ENCODE data around the gene EXT2. TPM values are rescaled to one million over a fixed set of nuclear protein-coding genes. Genes with fewer than 3 reads are reported as not detected.
A peak's percentile ranks its signal among the peaks of the same experiment; 100 is the strongest.

EXT2 gene
- total RNA-seq, 1 donor from 2014 or later: 95.6 TPM

DNA sequence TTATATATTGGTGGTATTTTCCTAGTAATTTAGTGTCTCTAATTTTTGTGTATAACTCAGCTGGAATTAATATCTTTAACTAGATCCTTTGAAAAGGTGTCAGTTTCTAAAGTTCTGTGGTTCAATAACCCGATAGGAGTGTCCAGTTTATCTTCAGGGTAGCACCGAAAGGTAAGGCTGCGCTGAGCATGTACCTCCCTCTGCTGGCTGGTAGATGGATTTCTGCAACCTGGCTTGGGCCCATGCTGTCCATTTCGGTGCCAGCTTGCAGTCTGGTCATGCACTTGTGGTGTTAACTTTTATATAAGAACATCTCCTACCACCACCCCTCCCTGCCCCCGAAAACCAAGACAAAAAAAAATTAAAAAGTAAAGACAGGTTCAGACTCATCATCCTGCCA is 24.7 kb downstream of the EXT2 start:
- no peaks in the 10 kb centered on the region for H3K27me3 ChIP-seq (ENCODE audit: control insufficient read depth, insufficient read depth, low read length)
- no peak overlapping the region for H3K4me3 ChIP-seq (ENCODE audit: low read depth, low read length)
- TF ChIP-seq, protein P1, sequence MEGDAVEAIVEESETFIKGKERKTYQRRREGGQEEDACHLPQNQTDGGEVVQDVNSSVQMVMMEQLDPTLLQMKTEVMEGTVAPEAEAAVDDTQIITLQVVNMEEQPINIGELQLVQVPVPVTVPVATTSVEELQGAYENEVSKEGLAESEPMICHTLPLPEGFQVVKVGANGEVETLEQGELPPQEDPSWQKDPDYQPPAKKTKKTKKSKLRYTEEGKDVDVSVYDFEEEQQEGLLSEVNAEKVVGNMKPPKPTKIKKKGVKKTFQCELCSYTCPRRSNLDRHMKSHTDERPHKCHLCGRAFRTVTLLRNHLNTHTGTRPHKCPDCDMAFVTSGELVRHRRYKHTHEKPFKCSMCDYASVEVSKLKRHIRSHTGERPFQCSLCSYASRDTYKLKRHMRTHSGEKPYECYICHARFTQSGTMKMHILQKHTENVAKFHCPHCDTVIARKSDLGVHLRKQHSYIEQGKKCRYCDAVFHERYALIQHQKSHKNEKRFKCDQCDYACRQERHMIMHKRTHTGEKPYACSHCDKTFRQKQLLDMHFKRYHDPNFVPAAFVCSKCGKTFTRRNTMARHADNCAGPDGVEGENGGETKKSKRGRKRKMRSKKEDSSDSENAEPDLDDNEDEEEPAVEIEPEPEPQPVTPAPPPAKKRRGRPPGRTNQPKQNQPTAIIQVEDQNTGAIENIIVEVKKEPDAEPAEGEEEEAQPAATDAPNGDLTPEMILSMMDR (IDR thresholded peaks at IDR 0.05; ENCODE audit: insufficient read depth, low read length, severe bottlenecking): peak; percentile 53
- DNase-seq (ENCODE audit: low read depth) (peak; percentile 18), FAIRE-seq (no peak)
- peaks cover 9% of the 10 kb centered on the region for H3K36me3 ChIP-seq (ENCODE audit: control insufficient read depth, insufficient read depth, low read length)

DNA sequence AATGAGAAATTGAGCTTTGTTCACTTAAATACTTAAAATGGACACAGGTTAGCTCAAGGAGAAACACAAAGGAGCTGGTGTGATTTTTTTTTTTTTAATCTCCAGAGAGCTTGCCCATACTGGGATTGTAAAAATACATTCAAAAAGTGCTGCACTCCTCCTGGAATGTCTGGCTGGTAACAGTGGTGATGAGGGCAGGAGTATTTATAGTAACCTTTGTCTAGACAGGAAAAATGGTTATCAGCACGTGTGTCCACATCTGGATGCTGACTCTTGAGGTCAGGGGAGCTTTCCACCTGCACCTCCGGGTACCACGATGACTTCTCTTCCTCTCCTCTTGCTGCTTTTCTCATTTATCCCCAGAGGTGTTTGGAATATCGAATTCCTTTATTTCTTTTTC is 30.1 kb downstream of the EXT2 start:
- DNase-seq (ENCODE audit: low read depth) (no peak), FAIRE-seq (no peak)
- TF ChIP-seq, protein P1 (IDR thresholded peaks at IDR 0.05; ENCODE audit: insufficient read depth, low read length, severe bottlenecking): no peak
- peaks cover 10% of the 10 kb centered on the region for H3K36me3 ChIP-seq (ENCODE audit: control insufficient read depth, insufficient read depth, low read length)
- no peaks in the 10 kb centered on the region for H3K27me3 ChIP-seq (ENCODE audit: control insufficient read depth, insufficient read depth, low read length)
- no peak overlapping the region for H3K4me3 ChIP-seq (ENCODE audit: low read depth, low read length)

DNA sequence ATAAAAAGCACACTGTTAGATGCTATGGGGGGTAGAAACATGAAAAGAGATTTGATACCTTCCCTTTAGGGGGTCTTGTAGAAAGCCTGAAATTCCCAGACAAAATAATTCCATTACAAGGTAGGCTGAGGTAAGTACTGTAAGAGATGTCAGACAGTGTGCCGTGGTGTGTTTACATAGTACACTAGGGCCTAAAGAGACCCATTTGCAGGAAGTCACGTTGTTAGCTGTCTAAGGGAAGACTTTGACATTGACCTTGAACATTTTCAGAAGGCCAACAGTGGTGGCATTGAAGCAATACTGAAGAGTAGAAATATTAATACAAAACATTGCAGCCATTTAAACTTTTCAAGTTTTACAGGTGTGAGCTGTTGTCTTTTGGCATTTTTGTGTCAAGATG is 30.8 kb downstream of the EXT2 start:
- Histone ChIP-seq H3K4me3 (ENCODE audit: low read depth, low read length) (no peak overlapping the region), H3K36me3 (ENCODE audit: control insufficient read depth, insufficient read depth, low read length) (peaks cover 10% of the 10 kb centered on the region), H3K27me3 (ENCODE audit: control insufficient read depth, insufficient read depth, low read length) (no peaks in the 10 kb centered on the region)
- no peak for FAIRE-seq
- TF ChIP-seq, protein P1 (IDR thresholded peaks at IDR 0.05; ENCODE audit: insufficient read depth, low read length, severe bottlenecking): no peak
- no peak for DNase-seq (ENCODE audit: low read depth)

DNA sequence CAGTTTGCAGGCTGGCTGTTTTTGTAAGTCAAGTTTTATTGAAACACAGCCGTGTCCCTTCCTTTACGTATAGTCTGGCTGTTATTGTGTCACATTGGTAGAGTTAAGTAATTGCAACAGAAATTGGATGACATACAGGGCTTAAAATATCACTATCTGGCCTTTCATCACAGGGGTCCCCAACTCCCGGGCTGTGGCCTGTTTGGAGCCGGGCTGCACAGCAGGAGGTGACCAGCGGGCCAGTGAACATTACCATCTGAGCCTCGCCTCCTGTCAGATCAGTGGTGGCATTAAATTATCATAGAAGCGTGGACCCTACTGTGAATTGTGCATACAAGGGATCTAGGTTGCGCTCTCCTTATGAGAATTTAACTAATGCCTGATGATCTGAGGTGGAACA is 31.7 kb downstream of the EXT2 start:
- no peak for FAIRE-seq
- no peak overlapping the region for H3K4me3 ChIP-seq (ENCODE audit: low read depth, low read length)
- TF ChIP-seq, protein P1 (IDR thresholded peaks at IDR 0.05; ENCODE audit: insufficient read depth, low read length, severe bottlenecking): no peak
- DNase-seq (ENCODE audit: low read depth): no peak
- H3K36me3 ChIP-seq (ENCODE audit: control insufficient read depth, insufficient read depth, low read length): peaks cover 10% of the 10 kb centered on the region
- no peaks in the 10 kb centered on the region for H3K27me3 ChIP-seq (ENCODE audit: control insufficient read depth, insufficient read depth, low read length)

DNA sequence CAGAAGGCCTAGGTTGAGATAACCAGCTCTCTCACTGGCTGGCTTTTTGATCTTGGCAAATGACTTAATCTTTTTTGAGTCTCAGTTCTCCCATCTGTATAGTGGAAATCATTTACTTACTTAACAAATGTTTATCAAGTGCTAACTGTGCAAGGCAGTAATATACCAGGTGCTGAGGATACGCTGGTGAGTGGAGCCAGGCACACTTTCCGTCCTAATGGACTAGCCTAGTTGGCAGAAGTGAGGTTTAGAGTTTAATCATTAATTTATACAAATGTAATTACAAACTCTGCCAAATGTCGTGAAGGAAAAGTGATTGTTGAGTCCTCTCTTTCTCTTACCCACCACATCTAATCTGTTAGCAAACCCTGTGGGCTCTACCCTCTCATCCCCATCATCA is 33.3 kb downstream of the EXT2 start:
- H3K4me3 ChIP-seq (ENCODE audit: low read depth, low read length): no peak overlapping the region
- no peak for DNase-seq (ENCODE audit: low read depth)
- TF ChIP-seq, protein P1 (IDR thresholded peaks at IDR 0.05; ENCODE audit: insufficient read depth, low read length, severe bottlenecking): no peak
- H3K36me3 ChIP-seq (ENCODE audit: control insufficient read depth, insufficient read depth, low read length): peaks cover 10% of the 10 kb centered on the region
- H3K27me3 ChIP-seq (ENCODE audit: control insufficient read depth, insufficient read depth, low read length): no peaks in the 10 kb centered on the region
- no peak for FAIRE-seq

DNA sequence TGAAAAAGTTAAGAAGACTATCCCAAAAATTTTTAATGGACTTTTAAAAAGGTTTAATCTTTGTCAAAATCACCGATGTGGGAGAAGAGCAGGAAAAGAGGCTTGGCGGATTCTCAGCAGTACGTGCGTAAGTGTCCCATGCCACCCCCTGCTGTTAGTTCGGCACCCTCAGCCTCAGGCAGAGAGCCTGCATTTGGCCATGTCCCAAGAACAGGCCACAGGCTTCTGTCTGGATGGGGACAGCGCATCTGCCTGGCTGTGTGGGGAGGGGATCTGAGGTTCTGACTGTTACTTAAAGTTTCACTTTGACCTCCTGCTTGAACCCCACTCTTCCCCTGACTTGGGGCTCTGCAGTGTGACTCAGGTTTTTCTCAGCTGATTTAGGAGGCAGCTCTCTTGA is 35.3 kb downstream of the EXT2 start:
- Histone ChIP-seq H3K4me3 (ENCODE audit: low read depth, low read length) (no peak overlapping the region), H3K27me3 (ENCODE audit: control insufficient read depth, insufficient read depth, low read length) (no peaks in the 10 kb centered on the region), H3K36me3 (ENCODE audit: control insufficient read depth, insufficient read depth, low read length) (peaks cover 7% of the 10 kb centered on the region)
- DNase-seq (ENCODE audit: low read depth) (no peak), FAIRE-seq (no peak)
- TF ChIP-seq, protein P1 (IDR thresholded peaks at IDR 0.05; ENCODE audit: insufficient read depth, low read length, severe bottlenecking): no peak
